Suprapubic skin (tissue), 4 donors: ENCODE measurements around the gene CAMTA1.

Experiments
- EP300 ChIP-seq: sonication (generic); formaldehyde crosslinking; IDR thresholded peaks from one replicate; pipeline ENCODE4 v1.6.1; 2017; ENCODE audit warnings: antibody characterized with exemption
- POLR2AphosphoS5 ChIP-seq, 3 donors: sonication (generic); formaldehyde crosslinking; IDR thresholded peaks; one replicate each; pipeline ENCODE4 v1.6.1; 2017; ENCODE audit warnings: antibody characterized with exemption in 3 of 3
- TF ChIP-seq, protein P1 (sequence below), 2 donors: fragments of 200-600 bp in 1 of 2; fragments of 450-650 bp in 1 of 2; sonication (generic) in 1 of 2; IDR thresholded peaks; one replicate each; pipeline ENCODE4 v1.5.1; 2016 to 2019; ENCODE audit warnings: antibody characterized with exemption in 2 of 2, mild to moderate bottlenecking in 1 of 2, moderate library complexity in 1 of 2

DNA sequence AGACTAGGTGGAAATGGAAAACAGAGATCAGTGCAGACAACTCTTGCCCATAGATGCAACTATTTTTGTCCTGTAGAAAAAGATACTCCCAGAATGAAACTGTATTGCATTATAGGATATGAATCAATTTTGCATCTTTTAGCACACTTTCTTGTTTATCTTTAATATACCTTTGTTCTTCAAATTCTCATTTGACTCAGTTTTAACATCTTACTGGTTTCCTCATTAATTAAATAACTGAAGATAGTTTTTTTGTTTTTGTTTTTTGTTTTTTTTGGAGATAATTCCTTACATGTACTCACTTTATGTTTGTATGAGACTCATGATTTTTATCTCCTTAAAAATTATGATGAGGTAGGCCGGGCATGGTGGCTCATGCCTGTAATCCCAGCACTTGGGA, 10.9 kb upstream of the CAMTA1 start:
- TF ChIP-seq, protein P1, sequence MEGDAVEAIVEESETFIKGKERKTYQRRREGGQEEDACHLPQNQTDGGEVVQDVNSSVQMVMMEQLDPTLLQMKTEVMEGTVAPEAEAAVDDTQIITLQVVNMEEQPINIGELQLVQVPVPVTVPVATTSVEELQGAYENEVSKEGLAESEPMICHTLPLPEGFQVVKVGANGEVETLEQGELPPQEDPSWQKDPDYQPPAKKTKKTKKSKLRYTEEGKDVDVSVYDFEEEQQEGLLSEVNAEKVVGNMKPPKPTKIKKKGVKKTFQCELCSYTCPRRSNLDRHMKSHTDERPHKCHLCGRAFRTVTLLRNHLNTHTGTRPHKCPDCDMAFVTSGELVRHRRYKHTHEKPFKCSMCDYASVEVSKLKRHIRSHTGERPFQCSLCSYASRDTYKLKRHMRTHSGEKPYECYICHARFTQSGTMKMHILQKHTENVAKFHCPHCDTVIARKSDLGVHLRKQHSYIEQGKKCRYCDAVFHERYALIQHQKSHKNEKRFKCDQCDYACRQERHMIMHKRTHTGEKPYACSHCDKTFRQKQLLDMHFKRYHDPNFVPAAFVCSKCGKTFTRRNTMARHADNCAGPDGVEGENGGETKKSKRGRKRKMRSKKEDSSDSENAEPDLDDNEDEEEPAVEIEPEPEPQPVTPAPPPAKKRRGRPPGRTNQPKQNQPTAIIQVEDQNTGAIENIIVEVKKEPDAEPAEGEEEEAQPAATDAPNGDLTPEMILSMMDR (IDR thresholded peaks at IDR 0.05), result no peak
- TF ChIP-seq POLR2AphosphoS5 (IDR thresholded peaks at IDR 0.05) (no peak), EP300 (no peak)
